ENCODE data around the gene PPP1R37. TPM values are rescaled to one million over a fixed set of nuclear protein-coding genes. Genes with fewer than 3 reads are reported as not detected.

The PPP1R37 gene
- total RNA-seq, 1 donor from 2014 or later = 38.6 TPM

DNA sequence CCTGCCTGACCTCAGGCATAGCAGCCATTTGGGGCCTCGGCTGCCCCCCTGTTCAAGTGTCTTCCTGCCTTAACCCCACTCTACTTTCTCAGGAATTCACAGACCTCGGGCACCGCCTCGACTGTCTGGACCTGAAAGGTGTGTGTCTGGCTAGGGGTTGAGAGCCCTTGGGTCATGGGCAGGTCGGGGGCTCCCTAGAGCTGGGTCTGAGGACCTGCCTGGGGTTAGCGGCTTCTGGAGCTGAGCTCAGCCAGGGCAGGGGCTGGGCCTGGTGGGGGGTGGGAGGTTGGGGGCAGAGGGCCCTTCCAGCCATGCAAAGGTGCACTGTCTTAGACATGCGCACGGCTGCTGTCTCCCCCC, 47.1 kb downstream of the PPP1R37 start:
- TF ChIP-seq, protein P1, sequence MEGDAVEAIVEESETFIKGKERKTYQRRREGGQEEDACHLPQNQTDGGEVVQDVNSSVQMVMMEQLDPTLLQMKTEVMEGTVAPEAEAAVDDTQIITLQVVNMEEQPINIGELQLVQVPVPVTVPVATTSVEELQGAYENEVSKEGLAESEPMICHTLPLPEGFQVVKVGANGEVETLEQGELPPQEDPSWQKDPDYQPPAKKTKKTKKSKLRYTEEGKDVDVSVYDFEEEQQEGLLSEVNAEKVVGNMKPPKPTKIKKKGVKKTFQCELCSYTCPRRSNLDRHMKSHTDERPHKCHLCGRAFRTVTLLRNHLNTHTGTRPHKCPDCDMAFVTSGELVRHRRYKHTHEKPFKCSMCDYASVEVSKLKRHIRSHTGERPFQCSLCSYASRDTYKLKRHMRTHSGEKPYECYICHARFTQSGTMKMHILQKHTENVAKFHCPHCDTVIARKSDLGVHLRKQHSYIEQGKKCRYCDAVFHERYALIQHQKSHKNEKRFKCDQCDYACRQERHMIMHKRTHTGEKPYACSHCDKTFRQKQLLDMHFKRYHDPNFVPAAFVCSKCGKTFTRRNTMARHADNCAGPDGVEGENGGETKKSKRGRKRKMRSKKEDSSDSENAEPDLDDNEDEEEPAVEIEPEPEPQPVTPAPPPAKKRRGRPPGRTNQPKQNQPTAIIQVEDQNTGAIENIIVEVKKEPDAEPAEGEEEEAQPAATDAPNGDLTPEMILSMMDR (conservative IDR thresholded peaks at IDR 0.05) = no peak
- no peak for DNase-seq (ENCODE audit: low read depth, low spot score)
- H3K4me1 Mint-ChIP-seq = peaks cover 24% of the 10 kb centered on the region
- no peak overlapping the region for H3K27ac Mint-ChIP-seq (ENCODE audit: unreplicated experiment)
- no peaks in the 10 kb centered on the region for H3K27me3 Mint-ChIP-seq (ENCODE audit: low read depth)
- H3K9me3 Mint-ChIP-seq = no peaks in the 10 kb centered on the region
- H3K36me3 Mint-ChIP-seq (ENCODE audit: low read depth) = peaks cover 10% of the 10 kb centered on the region
- no peak overlapping the region for H3K4me3 Mint-ChIP-seq

DNA sequence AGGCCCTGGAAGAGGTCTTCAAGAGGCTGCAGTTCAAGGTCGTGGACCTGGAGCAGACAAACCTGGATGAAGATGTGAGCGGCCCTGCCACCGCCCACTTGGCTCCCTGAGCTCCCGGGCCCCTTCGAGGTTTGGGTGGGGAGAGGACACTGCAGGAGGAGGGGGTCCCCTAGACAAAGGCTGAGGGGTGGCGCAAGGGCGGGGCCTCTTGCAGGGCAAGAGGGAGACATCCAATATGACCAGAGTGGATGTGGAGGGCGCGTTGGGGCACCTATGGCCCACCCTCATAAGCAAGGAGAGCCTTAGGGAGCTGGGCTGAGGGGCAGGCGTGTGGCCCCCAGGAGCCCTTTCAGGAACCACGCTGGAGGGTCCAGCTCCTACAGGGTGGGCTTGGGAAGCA, 47.6 kb downstream of the PPP1R37 start:
- Mint-ChIP-seq H3K9me3 (no peaks in the 10 kb centered on the region), H3K36me3 (ENCODE audit: low read depth) (peaks cover 10% of the 10 kb centered on the region), H3K4me1 (peaks cover 24% of the 10 kb centered on the region), H3K27me3 (ENCODE audit: low read depth) (no peaks in the 10 kb centered on the region), H3K4me3 (no peak overlapping the region), H3K27ac (ENCODE audit: unreplicated experiment) (no peak overlapping the region)
- no peak for DNase-seq (ENCODE audit: low read depth, low spot score)
- TF ChIP-seq, protein P1 (conservative IDR thresholded peaks at IDR 0.05) = no peak

DNA sequence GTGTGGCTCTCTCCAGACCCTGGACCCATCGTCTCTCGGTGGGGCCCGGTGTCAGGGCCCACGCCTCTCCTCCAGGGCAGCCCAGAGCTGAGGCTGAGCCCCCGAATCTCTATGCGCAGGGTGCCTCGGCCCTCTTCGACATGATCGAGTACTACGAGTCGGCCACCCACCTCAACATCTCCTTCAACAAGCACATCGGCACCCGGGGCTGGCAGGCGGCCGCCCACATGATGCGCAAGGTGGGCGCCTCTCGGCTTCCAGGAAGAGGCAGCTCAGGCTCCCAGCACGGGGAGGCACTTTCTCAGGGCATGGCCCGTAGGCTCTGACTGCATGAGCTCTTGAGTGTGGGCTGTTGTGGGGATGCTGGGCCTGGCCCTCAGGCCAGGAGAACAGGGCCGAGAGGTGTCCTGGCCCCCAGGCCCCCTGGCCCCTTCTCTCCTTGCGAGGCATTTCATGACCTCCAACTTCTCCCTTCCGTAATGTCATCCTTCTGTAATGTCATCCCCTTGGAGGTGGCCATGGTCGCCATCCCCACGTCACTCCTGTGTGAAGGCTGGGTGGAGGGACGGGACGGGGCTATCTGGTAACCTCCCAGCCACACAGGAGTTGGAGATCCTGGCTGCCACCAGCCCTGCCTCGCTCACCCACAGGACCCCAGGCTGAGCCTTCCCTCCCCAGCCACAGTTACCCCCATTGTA, 48.4 kb downstream of the PPP1R37 start:
- TF ChIP-seq, protein P1 (conservative IDR thresholded peaks at IDR 0.05) = no peak
- no peak overlapping the region for H3K4me3 Mint-ChIP-seq
- no peaks in the 10 kb centered on the region for H3K27me3 Mint-ChIP-seq (ENCODE audit: low read depth)
- no peak overlapping the region for H3K27ac Mint-ChIP-seq (ENCODE audit: unreplicated experiment)
- H3K9me3 Mint-ChIP-seq = no peaks in the 10 kb centered on the region
- H3K4me1 Mint-ChIP-seq = peaks cover 18% of the 10 kb centered on the region
- H3K36me3 Mint-ChIP-seq (ENCODE audit: low read depth) = peaks cover 10% of the 10 kb centered on the region
- DNase-seq (ENCODE audit: low read depth, low spot score) = no peak

DNA sequence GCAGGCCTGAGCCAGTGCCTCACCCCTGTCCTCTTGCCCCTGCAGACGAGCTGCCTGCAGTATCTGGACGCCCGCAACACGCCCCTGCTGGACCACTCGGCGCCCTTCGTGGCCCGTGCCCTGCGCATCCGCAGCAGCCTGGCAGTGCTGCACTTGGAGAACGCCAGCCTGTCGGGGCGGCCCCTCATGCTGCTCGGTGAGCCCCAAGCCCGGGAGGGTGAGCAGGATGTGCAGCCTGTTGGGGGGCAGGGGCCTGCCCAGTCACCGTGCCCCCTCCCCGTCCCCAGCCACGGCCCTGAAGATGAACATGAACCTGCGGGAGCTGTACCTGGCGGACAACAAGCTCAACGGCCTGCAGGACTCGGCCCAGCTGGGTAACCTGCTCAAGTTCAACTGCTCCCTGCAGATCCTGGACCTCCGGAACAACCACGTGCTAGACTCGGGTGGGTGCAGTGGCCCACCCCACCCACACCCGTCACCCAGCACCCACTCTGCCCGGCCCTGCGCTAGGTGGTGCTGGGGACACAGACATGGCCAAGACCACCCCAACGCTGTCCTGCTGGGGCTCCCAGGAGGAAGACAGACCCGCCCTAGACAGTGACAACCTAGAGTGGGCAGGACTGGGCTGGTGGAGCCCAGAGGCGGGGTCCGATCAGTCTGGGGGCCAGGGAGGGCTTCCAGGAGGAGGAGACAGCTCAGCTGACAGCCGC, 49.2 kb downstream of the PPP1R37 start:
- Mint-ChIP-seq H3K36me3 (ENCODE audit: low read depth) (peaks cover 10% of the 10 kb centered on the region), H3K9me3 (no peaks in the 10 kb centered on the region), H3K27ac (ENCODE audit: unreplicated experiment) (no peak overlapping the region), H3K27me3 (ENCODE audit: low read depth) (no peaks in the 10 kb centered on the region), H3K4me1 (peaks cover 10% of the 10 kb centered on the region), H3K4me3 (no peak overlapping the region)
- DNase-seq (ENCODE audit: low read depth, low spot score) = no peak
- TF ChIP-seq, protein P1 (conservative IDR thresholded peaks at IDR 0.05) = no peak

DNA sequence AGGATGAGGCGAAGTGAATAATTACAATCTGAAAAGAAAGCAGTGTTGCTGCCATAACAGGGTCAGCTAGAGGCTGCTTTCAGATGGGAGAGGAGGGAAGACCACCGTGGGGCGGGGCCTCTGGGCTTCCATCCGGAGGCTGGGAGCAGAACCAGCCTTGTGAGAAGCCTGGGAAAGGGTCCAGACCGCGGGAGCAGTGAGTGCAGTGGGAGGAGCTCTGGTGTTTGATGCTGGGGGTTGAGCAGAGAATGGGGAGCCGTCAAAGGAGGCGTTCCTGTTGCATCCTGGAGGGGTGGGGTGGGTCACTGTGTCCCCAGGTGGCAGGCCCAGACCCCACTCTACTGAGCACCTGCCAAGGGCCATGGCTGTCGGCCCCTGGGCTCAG, 49.7 kb downstream of the PPP1R37 start:
- Mint-ChIP-seq H3K27me3 (ENCODE audit: low read depth) (no peaks in the 10 kb centered on the region), H3K36me3 (ENCODE audit: low read depth) (peaks cover 10% of the 10 kb centered on the region), H3K9me3 (no peaks in the 10 kb centered on the region), H3K27ac (ENCODE audit: unreplicated experiment) (no peak overlapping the region), H3K4me3 (no peak overlapping the region), H3K4me1 (peaks cover 5% of the 10 kb centered on the region)
- TF ChIP-seq, protein P1 (conservative IDR thresholded peaks at IDR 0.05) = no peak
- DNase-seq (ENCODE audit: low read depth, low spot score) = no peak

Data from neural crest cell (in vitro differentiated cells).